Measurements from ENCODE around the gene CAMKK1. TPM values are rescaled to one million over a fixed set of nuclear protein-coding genes. Genes with fewer than 3 reads are reported as not detected.

Gene CAMKK1
- total and polyA plus RNA-seq, 2 donors from 2014 or later = 2.6 to 6.0 TPM

DNA sequence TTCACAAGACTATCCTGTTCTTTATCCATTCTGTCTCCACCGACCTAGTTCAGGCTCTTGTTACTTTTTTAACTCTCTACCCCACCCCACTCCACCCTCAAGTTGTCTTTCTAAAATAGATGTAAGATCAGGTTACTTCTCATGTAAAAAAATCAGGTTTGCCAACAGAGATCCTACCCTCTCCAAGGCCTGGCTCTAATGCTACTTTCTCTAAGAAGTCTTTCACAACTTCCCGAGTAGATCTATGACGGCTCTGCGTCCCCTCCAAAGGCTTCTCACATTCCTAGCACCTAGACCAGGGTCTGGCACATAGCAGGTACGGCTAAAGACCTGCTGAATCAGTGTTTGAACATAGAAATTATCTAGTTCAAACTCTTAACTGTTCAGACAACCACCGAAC is 77.7 kb downstream of the CAMKK1 start:
- FAIRE-seq = no peak
- Histone ChIP-seq H3K9me3 (ENCODE audit: control insufficient read depth in 2 of 3, insufficient read depth in 1 of 3, low read length in 3 of 3) (no peaks in the 10 kb centered on the region), H3K9ac (ENCODE audit: low read length in 3 of 3) (no peak overlapping the region), H3K27me3 (ENCODE audit: control insufficient read depth, insufficient read depth, low read length) (no peaks in the 10 kb centered on the region), H3K27ac (ENCODE audit: low read depth in 2 of 2, low read length in 2 of 2) (no peak overlapping the region), H3K36me3 (ENCODE audit: control insufficient read depth in 2 of 3, insufficient read depth in 3 of 3, low read length in 3 of 3) (peaks cover 16 to 58% (median 26%) of the 10 kb centered on the region in 3 donors), H3K4me1 (ENCODE audit: control insufficient read depth in 2 of 3, insufficient read depth in 2 of 3, low read depth in 1 of 3, low read length in 3 of 3) (no peaks in the 10 kb centered on the region), H3K4me3 (ENCODE audit: low read length in 3 of 3) (no peak overlapping the region)
- TF ChIP-seq, protein P1, sequence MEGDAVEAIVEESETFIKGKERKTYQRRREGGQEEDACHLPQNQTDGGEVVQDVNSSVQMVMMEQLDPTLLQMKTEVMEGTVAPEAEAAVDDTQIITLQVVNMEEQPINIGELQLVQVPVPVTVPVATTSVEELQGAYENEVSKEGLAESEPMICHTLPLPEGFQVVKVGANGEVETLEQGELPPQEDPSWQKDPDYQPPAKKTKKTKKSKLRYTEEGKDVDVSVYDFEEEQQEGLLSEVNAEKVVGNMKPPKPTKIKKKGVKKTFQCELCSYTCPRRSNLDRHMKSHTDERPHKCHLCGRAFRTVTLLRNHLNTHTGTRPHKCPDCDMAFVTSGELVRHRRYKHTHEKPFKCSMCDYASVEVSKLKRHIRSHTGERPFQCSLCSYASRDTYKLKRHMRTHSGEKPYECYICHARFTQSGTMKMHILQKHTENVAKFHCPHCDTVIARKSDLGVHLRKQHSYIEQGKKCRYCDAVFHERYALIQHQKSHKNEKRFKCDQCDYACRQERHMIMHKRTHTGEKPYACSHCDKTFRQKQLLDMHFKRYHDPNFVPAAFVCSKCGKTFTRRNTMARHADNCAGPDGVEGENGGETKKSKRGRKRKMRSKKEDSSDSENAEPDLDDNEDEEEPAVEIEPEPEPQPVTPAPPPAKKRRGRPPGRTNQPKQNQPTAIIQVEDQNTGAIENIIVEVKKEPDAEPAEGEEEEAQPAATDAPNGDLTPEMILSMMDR (IDR thresholded peaks at IDR 0.05; ENCODE audit: borderline replicate concordance, extremely low read depth, insufficient read depth) = no peak
- intact Hi-C loops (cut with DNase I) = no loop called here
- DNase-seq = no peak

DNA sequence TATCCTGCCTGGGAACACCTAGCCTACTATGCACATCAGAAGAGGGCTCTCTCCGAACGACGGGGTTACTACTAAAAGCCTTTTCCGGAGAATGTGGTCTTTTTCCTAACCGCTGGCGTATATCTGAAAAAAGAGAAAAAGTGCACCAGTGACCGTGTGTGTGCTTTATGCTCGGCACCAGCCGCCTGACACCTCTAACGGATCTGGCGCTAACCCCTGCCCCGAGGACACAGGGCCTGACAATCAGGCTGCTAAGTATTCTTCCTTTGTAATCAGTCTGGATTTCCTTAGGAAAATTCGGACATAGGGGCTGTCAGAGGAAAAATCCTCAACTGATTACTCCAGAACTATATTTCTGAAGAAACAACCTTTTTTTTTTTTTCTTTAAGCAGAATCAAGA is 78.5 kb downstream of the CAMKK1 start:
- TF ChIP-seq, protein P1 (IDR thresholded peaks at IDR 0.05; ENCODE audit: borderline replicate concordance, extremely low read depth, insufficient read depth) = no peak
- no peak for FAIRE-seq

DNA sequence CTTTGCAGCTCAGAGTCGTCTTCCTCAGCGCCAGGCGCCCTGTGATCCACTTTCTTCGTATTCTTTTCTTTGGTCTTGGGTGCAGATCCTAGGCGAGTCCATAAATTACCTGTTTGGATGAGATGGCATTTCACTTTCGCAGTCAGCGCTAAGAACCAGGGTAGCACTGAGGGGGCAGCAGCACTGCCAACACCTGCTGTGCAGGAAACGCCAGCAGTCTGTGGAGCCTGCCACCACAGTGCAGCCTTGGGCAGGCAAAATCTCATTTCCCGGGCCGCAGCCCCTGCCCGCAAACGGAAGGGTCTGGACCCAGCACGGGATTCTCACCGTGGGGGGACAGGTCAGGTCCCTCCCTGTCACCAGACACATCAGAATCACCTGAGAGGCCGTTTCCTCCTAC is 79.7 kb downstream of the CAMKK1 start:
- H3K27me3 ChIP-seq (ENCODE audit: control insufficient read depth, insufficient read depth, low read length) = no peaks in the 10 kb centered on the region
- H3K36me3 ChIP-seq (ENCODE audit: control insufficient read depth in 2 of 3, insufficient read depth in 3 of 3, low read length in 3 of 3) = peaks cover 12 to 52% (median 13%) of the 10 kb centered on the region in 3 donors
- intact Hi-C loops (cut with DNase I) = no loop called here
- TF ChIP-seq, protein P1 (IDR thresholded peaks at IDR 0.05; ENCODE audit: borderline replicate concordance, extremely low read depth, insufficient read depth) = no peak
- no peaks in the 10 kb centered on the region for H3K4me1 ChIP-seq (ENCODE audit: control insufficient read depth in 2 of 3, insufficient read depth in 2 of 3, low read depth in 1 of 3, low read length in 3 of 3)
- no peak overlapping the region for H3K9ac ChIP-seq (ENCODE audit: low read length in 3 of 3)
- FAIRE-seq (no peak), DNase-seq (no peak)
- no peaks in the 10 kb centered on the region for H3K9me3 ChIP-seq (ENCODE audit: control insufficient read depth in 2 of 3, insufficient read depth in 1 of 3, low read length in 3 of 3)
- no peak overlapping the region for H3K27ac ChIP-seq (ENCODE audit: low read depth in 2 of 2, low read length in 2 of 2)
- no peak overlapping the region for H3K4me3 ChIP-seq (ENCODE audit: low read length in 3 of 3)

More for the DNA sequence above, 78.5 kb downstream of the CAMKK1 start:
- no peaks in the 10 kb centered on the region for H3K27me3 ChIP-seq (ENCODE audit: control insufficient read depth, insufficient read depth, low read length)
- no peaks in the 10 kb centered on the region for H3K4me1 ChIP-seq (ENCODE audit: control insufficient read depth in 2 of 3, insufficient read depth in 2 of 3, low read depth in 1 of 3, low read length in 3 of 3)
- H3K9me3 ChIP-seq (ENCODE audit: control insufficient read depth in 2 of 3, insufficient read depth in 1 of 3, low read length in 3 of 3) = no peaks in the 10 kb centered on the region
- no peak for DNase-seq
- H3K36me3 ChIP-seq (ENCODE audit: control insufficient read depth in 2 of 3, insufficient read depth in 3 of 3, low read length in 3 of 3) = peaks cover 16 to 60% (median 21%) of the 10 kb centered on the region in 3 donors
- H3K4me3 ChIP-seq (ENCODE audit: low read length in 3 of 3) = no peak overlapping the region
- no peak overlapping the region for H3K9ac ChIP-seq (ENCODE audit: low read length in 3 of 3)
- intact Hi-C loops (cut with DNase I) = no loop called here
- H3K27ac ChIP-seq (ENCODE audit: low read depth in 2 of 2, low read length in 2 of 2) = no peak overlapping the region

DNA sequence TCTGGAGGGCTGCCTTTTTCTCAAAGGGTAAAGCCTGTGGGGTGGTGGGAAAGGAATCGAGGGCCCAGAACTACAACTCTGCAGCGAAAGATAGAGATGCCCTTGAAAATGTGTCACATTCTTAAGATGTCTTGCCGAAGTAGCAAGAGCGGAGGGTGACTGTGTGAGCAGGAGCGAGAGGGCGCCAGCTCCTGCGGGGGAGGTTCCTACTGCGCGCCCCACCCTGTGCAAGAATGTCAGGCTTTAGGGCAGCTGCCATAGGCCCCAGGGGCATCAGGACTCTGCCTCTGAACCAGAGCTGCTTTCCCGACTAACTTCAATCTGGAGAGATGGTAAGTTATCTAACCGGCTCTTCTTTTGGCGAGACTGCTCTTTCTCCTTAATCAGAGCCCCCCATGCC is 80.1 kb downstream of the CAMKK1 start:
- H3K4me3 ChIP-seq (ENCODE audit: low read length in 3 of 3) = no peak overlapping the region
- H3K27ac ChIP-seq (ENCODE audit: low read depth in 2 of 2, low read length in 2 of 2) = no peak overlapping the region
- peaks cover 11 to 52% (median 12%) of the 10 kb centered on the region in 3 donors for H3K36me3 ChIP-seq (ENCODE audit: control insufficient read depth in 2 of 3, insufficient read depth in 3 of 3, low read length in 3 of 3)
- intact Hi-C loops (cut with DNase I) = no loop called here
- TF ChIP-seq, protein P1 (IDR thresholded peaks at IDR 0.05; ENCODE audit: borderline replicate concordance, extremely low read depth, insufficient read depth) = no peak
- no peak for DNase-seq
- H3K4me1 ChIP-seq (ENCODE audit: control insufficient read depth in 2 of 3, insufficient read depth in 2 of 3, low read depth in 1 of 3, low read length in 3 of 3) = no peaks in the 10 kb centered on the region
- FAIRE-seq = no peak
- H3K27me3 ChIP-seq (ENCODE audit: control insufficient read depth, insufficient read depth, low read length) = no peaks in the 10 kb centered on the region
- no peak overlapping the region for H3K9ac ChIP-seq (ENCODE audit: low read length in 3 of 3)
- H3K9me3 ChIP-seq (ENCODE audit: control insufficient read depth in 2 of 3, insufficient read depth in 1 of 3, low read length in 3 of 3) = no peaks in the 10 kb centered on the region
